Activated effector memory CD4-positive, alpha-beta T cell treated with Interleukin-2 at 50 U/mL for 16 hours (primary cell): ENCODE data around the gene CGB2.
A peak's percentile ranks its signal among the peaks of the same experiment; 100 is the strongest.
"Not testable (repeated sequence)": the region's sequence is repeated elsewhere in the genome, so short reads cannot be mapped to it uniquely, and the experiment has no call there.

Experiments used
- DNase-seq: peaks from one replicate; pipeline ENCODE4 v3.0.0-alpha.2; 2020

CGB2 gene

DNA sequence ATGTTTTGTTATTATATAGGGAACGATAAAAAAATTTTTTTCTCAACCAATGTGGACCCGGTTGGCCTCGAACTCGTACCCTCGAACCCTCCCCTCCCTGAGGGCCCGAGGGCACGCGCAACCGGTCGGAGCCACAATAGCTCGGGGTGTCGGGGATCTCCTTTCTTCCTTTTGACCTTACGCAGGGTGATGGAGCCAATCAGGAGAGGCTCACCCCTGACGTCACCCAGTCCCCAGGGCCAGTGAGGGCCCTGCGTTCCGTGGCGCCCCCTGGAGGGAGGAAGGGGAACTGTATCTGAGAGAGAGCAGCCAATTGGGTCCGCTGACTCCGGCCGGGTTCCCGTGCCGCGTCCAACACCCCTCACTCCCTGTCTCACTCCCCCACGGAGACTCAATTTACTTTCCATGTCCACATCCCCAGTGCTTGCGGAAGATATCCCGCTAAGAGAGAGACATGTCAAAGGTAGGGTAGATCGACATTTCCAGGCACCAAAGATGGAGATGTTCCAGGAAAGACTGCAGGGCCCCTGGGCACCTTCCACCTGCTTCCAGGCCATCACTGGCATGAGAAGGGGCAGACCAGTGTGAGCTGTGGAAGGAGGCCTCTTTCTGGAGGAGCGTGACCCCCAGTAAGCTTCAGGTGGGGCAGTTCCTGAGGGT, at the start of gene CGB2:
Gene CGB2, plus strand, starts transcription at position 249 of the 660 bp plus-strand sequence. Its CDS starts 206 bp downstream, at position 455.
- DNase-seq: not testable (repeated sequence)

DNA sequence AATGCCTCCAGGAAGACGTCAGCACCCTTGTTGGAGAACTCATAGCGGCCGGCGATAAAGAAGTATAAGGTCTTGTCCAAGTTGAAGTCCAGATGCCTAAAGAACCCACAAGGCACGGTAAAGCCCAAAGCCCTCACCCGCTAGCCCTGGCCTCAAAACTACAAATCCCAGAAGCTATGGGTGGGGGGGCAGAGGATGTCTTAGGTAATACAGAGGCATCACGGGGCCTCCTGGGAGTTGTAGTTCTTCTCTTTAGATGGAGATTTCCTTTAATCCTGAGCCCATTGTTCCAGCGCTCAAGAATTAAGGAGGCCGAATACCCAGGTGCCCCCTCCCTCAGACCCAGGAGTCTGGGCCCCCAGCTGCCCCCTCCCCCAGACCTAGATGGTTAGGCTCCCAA, 49.4 kb upstream of the CGB2 start:
- no peak for DNase-seq

DNA sequence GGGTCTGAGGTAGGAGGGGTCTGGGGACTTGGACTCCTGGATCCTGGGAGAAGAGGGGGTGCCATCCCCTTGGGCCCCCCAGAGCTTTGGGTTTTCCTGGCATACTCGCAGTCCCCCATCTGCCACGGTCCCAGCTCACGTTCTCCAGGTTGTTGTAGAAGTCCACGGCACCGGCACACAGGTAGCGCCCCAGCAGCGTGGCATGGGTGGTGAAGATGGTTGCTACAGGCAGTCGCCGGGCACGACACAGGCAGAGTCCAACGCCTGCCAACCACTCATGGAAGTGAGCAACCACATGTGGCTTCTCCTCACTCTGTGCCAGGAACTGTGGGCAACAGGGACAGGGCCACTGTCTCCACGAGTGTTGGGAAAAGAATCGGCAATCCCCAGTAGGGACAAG, 46.0 kb upstream of the CGB2 start:
- DNase-seq: no peak

DNA sequence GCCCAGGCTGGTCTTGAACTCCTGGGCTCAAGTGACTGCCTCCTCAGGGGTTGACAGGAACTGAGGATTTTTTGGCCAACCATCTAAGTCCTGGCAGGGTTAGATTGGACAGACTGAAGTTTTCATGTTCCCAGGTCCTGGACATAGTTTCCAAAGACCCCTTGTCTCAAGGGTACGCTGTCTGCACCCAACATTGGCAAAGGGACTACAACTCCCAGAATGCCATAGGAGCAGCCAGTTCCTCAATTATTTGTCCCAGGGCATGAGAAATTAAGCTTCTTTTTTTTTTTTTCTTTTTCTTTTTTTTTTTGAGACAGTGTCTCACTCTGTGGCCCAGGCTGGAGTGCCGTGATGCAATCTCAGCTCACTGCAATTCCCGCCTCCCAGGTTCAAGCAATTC, 45.5 kb upstream of the CGB2 start:
- no peak for DNase-seq

DNA sequence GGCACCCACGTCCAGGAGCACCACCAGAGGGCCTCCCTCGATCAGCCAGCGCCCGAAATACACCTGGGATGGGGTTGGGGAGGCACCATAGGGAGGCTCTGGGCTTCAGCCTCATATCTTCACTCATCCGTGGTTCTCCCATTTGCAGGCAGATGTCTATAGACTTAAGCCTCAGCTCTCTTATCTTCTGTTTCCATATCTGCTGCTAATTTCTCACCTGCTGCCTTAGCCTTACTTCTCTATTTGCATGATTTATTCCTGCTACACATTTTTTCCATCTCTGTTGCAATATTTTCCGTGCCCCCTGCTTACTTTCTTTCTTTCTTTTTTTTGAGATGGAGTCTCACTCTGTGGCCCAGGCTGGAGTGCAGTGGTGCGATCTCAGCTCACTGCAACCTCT, 44.4 kb upstream of the CGB2 start:
- DNase-seq: no peak

DNA sequence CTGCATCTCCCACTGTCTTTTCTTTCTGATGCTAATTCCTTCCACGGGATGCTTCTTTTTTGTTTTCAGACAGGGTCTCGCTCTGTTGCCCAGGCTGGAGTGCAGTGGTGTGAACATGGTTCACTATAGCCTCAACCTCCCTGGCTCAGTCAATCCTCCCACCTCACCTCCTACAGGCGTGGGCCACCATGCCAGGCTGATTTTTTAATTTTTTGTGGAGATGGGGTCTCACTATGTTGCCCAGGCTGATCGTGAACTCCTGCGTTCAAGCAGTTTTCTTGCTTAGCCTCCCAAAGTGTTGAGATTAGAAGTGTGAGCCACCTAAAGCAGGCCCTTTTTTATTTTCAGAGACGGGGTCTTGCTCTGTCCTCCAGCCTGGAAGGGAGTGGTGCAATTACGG, 43.4 kb upstream of the CGB2 start:
- no peak for DNase-seq

DNA sequence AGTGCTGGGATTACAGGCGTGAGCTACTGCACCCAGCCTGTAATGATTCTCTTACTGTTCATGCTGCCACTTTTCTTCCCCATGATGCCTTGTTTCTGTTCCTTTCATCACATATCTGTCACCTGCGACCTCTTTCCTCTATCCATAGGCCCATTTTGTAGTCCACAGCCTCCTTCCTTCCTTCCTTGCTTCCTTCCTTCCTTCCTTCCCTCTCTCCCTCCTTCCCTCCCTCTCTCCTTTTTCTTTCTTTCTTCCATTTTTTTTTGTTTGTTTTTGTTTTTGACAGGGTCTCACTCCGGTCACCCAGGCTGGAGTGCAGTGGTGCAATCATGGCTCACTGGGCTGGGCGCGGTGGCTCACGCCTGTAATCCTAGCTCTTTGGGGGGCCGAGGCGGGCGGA, 42.8 kb upstream of the CGB2 start:
- DNase-seq: no peak

DNA sequence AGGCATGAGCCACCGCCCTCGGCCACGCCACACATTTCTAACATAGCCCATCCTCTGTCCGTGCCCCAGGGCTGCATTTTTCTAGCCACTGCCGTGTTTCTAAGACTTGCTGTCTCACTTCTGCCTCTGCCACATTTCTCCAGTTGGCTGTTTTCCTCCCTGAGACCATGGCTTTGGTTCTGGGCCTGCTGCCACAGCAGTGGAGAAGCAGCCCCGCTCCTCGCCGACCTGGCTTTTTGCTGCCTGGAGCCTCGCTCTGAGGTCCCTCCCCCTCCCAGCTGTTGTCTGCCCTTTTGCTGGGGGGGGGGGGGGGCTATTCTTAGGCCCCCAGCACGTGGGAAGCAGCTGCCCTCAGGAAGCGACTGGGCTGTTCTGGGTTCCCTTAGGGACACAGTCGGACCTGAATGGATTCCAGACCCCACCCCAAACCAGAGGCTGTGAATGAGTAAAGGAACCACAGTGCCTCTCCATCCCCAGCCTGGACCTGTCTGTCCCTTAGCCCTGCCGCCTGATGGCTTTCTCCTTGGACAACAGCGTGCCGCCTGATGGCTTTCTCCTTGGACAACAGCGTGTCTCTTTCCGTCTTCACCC, 41.9 kb upstream of the CGB2 start:
- no peak for DNase-seq

DNA sequence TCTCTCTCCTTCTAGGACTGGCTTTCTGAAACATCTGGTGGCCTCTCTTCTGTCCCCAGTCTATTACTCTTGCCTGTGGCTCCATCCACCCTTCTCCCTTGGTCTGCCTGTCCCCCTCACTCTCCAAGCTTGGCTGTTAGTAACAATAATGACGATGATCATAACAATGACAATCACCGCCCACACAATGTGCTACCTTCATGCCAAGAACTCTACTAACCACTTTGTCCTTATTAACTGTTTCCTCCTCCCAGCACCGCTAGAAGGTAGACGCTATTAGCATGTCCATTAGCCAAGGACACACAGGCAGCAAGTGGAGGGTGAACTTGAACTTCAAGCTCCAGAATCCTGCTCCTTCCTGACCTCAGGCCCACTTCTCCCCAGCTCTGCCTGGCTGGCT, 41.3 kb upstream of the CGB2 start:
- DNase-seq: no peak

DNA sequence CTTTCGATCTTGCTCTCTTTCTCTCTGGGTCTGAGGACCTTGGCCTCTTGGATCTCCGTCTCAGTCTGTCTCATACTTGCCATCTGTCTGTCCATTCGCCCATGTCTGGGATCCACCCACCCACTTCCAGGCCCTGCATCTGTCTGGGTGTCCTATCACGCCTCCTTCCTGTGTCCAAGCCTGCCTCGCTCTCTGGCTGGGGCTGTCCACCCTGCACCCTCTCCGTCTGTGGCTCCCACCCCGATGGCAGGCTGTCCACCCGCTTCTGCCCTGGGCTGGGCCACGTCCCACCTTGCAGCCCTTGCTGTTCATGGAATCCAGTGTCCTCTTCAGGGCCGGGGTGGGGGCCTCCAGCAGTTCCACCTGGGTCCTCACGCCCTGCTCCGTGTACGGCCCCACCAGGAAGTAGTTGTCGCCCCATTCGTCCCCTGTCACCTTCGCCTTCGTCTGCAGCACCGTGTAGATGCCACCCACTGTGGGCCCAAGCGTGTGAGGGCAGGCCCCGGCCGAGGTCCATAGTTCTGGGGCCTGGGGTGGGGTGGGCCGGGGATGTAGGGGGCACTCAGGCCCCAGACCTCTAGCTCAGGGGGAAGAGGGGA, 40.6 kb upstream of the CGB2 start:
- DNase-seq: no peak

DNA sequence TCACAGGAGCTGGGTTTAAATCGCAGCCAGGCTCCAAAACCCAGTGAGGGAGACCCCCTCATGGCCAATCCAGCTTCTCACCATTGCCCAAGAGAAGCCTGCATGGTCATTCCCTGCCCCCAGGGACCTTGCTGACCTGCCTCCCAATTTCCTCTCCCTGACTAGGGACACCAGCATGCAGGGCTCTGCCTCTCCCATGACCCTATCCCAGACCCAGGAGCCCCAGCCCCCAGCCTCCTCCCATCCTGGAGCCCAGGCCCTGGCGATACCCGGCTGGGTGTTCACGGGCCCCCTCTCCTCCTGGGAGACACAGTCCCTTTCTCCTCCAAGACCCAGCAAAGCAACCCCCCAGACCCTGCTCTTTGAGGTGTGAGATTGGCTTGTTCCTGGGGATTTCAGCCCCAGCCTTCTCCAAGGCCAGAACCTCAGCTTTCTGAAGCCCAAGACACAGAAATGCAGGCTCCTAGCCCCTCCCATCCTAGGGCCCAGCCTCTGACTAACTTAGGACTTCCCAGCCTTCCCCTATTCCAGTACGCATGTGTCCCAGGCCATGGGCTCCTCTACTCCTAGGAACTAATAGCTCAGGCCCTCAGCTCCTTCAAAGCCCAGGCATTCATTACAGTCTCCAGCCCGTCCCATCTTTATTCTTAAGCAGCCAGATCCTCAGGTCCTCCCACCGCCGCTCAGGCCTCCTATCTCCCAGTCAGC, 39.7 kb upstream of the CGB2 start:
- DNase-seq: no peak

DNA sequence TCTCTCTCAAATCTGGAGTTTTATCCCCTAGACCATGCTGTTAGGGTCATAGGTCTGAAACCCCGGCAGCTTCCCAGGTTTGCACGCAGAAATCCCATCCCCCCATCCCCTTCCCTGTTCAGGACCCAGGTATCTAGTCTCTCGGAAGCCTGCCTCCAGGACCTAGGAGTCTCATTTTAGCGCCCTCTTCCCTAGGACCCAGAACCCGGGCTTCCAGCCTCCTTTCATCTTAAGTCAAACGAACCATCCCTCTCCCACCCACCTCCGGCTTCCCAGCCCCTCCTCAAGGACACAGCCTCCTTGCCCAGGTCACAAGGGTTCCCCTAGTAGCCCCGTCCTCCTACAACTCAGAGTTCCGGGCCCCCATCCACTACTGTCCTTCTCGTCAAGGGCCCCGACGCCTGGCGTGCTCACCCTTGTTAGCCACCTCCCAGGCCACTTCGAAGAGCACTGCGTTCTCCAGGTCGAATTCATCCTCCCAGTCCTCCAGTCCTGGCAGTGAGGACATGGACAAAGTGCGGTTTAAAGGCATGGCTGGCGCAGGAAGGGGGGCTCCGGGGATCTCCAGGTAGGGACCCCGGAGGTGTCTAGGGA, 39.0 kb upstream of the CGB2 start:
- DNase-seq: no peak

DNA sequence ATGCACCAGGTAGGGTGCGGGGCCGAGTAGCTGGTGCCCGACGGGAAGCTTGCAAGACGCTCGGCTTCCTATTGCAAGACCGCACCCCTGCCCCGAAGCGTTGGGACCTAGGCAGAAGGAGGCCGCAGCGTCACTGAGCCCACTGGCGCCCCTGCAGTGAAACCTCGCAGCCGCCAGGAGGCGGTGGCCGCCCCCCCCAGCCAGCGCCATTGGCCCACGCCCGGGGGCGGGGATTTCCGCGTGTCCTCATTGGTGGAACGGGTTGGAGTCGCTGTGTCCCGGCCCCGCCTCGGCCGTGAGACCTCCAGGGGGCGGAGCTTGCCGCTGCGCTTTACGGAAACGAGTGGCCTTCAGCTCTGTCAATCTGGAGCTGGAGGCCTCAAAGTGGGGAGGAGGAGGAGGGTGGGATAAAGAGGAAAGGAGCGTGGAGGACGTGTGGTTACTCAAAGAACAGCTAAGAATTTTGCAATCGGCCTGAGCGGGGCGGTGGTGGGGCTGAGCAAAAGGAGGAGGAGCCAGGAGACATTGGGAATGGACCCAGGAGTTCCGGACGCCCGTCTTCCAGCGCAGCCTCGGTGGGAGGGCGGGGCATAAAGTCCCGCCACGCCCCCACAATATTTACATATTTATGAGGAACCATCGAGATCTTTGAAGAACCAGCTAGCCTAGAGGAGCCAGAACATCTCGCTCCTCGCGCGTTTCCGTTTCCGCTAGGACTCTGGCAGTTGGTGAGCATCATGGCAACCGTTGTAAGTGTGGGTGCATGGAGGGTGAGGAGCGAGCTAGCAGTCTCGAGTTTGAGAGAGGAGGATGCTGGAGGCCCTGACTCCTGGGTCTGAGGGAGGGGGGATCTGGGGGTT, 38.3 kb upstream of the CGB2 start, which contains the start of the genes GYS1 and RUVBL2:
Gene GYS1, minus strand, starts transcription at position 135 of the 860 bp plus-strand sequence. CDS start 197 bp downstream, outside the sequence.
Gene RUVBL2, plus strand, starts transcription at position 713 of the 860 bp plus-strand sequence. Its CDS starts 25 bp downstream, at position 738.
- peak; percentile 99 for DNase-seq

DNA sequence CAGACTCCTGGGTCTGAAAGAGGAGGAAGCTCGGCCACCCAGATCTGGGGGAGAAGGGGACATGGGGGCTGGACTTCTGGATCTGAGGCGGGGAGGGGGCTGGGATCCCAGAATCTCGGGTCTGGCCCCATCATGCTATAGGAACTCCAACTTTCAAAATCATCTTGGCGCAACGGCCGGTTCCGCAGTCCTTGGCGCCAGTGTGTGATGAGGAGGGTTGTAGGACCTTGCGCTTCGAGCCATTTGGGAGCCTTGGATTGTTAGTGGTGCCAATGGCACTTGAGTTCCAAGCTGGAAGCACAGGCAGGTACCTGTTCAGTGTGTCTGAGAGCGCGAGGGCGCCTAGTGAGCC, 37.7 kb upstream of the CGB2 start:
- DNase-seq: no peak

DNA sequence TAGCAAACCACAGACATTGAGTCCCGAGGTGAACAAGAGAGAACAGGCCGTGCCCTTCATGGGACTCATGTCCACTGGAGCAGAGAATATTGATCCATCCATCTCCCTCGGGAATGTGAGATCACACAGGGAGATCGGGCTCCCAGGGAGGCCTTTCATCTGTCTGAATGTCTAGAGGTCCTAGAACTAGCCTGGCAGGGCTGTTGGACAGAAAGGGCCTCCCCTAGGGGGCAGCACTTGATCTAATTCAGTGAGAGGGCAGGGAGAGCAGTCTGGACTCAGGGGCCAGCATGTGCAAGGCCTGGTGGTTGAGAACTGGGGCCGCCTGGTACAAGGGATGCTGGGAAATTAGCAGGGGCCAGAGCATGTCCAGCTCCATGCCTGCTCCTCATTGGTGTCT, 33.7 kb upstream of the CGB2 start:
- peak; percentile 15 for DNase-seq

DNA sequence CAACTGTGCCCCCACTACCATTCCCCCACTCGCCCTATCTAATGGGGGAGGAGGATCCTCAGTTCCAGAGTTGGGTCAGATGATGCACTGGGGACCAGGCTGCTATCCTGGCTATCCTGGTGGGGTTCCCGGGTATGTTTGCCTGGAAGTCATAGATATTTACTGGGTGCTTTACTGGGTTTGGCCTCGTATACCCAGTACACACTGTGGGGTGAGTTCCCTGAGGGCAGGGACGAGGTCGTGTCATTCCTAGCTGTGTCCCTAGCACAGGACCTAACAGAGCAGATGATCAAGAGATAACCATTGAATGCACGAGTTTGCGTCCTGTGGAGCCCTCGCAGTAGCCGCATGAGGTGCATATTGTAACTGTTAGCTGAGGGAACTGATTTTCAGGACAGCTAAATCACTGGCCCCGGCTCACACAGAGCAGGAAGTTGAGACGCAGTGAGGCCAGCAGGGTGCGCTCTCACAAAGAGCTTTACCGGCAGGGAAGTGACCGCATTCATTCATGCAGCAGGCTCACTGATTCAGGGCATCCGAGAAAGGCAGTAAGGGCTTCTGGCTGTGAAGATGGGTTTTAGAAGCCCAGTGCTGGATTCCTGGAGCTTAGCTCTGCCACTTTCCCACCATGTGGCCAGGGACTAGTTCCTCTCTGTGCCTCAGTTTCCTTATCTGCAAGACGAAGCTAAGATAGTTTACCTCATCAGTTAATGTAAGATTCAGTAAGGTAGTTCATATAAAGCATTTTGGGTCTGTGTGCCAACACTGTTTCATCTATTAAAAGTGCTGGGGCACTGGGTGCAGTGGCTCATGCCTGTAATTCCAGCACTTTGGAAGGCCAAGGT, 32.0 kb upstream of the CGB2 start:
- DNase-seq: peak; percentile 61

DNA sequence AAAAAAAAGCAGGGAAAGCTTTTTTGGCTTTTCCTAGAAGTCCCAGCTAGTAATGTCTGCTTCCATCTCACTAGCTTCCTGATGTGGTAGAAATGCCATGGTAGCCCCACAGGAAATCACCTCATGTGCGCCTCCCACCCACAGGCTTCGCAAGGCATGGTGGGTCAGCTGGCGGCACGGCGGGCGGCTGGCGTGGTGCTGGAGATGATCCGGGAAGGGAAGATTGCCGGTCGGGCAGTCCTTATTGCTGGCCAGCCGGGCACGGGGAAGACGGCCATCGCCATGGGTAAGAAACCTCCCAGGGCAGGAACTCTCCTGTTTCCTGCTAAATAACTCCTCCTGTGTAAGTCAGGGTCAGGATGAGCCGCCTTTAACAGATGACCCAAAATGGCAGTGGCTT, 27.6 kb upstream of the CGB2 start:
- DNase-seq: no peak

DNA sequence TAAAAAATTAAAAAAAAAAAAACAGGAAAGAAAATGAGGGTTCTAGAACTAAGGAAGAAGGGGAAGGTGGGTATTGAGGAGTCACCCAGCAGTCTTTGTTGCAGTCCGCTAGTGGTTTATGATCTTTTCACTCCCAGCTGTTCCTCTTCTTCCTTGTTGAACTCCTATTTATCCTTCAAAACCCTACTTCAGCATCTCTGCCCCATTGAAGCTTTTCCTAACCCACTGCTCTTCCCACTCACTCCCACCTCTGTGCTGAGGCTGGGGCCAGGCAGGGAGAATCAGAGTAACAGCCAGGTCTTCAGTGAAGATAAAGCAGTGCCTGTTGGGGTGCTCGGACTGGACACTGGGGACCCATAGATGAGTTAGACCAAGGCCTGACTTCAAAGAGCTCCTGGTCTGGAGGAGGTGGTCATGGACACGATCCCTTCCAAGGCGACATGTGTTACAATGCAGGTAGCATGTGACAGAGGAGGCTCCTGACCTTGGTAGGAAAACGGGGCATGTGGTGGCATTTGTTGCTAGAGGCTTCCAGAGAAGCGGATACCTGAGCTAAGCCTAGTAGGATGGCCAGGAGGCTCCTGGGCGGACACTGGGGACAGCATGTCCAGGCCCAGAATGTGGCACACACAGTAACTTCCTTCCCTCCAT, 26.6 kb upstream of the CGB2 start:
- DNase-seq: no peak

DNA sequence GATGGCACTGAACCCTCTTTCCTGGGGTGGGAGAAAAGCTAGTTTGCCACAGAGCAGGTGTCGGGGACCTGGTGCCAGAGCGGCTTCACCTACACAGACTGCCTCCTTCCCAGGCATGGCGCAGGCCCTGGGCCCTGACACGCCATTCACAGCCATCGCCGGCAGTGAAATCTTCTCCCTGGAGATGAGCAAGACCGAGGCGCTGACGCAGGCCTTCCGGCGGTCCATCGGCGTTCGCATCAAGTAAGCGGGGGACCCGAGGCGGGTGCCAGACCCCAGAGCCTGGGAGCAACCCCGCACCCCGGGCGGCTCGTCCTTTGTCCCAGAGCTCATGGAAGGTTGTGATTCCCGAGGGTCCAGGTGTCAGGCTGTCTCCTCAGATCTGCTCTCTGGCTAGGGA, 24.8 kb upstream of the CGB2 start:
- DNase-seq: no peak

DNA sequence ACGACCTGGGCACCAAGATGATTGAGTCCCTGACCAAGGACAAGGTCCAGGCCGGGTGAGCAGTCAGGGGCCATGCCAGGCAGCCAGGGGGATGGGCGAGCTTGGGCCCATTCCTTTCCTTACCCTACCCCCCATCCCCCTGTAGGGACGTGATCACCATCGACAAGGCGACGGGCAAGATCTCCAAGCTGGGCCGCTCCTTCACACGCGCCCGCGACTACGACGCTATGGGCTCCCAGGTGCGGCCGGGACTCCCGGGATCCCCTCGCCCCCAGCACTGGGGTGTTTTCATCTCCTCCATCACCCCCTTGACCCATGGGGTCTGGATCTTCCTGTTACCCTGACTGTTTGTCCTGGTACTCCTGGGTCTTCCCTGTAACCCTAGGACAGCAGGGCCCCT, 21.9 kb upstream of the CGB2 start:
- DNase-seq: no peak

DNA sequence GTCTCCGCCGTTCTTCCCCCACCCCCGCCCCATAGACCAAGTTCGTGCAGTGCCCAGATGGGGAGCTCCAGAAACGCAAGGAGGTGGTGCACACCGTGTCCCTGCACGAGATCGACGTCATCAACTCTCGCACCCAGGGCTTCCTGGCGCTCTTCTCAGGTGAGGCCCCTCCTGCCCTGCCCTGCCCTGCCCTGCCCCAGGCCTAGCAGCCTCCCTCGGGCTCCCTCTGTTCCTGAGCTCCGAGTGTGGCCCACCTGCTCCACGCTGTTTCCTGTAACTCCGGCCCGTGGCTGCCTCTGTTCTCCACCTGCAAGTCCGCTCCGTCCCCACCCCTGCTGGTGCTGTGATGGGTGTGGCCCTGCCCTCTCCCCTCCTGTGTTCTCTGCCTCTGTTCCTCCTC, 21.2 kb upstream of the CGB2 start:
- DNase-seq: no peak
